HL-60 (cell line): ENCODE results near the gene NLK.
"Not testable (repeated sequence)": the region's sequence is repeated elsewhere in the genome, so short reads cannot be mapped to it uniquely, and the experiment has no call there.

Experiments
- DNase-seq, 2 experiments: peaks; one replicate each; pipeline ENCODE4 v3.0.0-alpha.2; 2010 to 2020; ENCODE audit warnings: low read depth in 1 of 2, low spot score in 1 of 2
- H3K27ac ChIP-seq: fragments of 250-450 bp; sonication (Bioruptor Pico); replicated peaks from 2 replicates; pipeline ENCODE4 v1.5.1; 2020; ENCODE audit warnings: mild to moderate bottlenecking, moderate library complexity
- H3K27me3 ChIP-seq: fragments of 250-450 bp; sonication (Bioruptor Pico); 2 replicates; pipeline ENCODE4 v1.5.1; 2021; ENCODE audit warnings: mild to moderate bottlenecking, moderate library complexity; ENCODE audit not compliant: insufficient read depth, poor library complexity, severe bottlenecking
- H3K4me3 ChIP-seq: replicated peaks from 2 replicates; pipeline ENCODE4 v1.5.1; 2011; ENCODE audit warnings: mild to moderate bottlenecking, control low read depth, low read length; ENCODE audit not compliant: insufficient read depth
- GABPA ChIP-seq: IDR thresholded peaks from 2 replicates; pipeline ENCODE4 v1.6.1; 2012; ENCODE audit warnings: low read depth
- POLR2AphosphoS5 ChIP-seq: IDR thresholded peaks from 2 replicates; pipeline ENCODE4 v1.6.1; 2012; ENCODE audit warnings: low read depth
- SPI1 ChIP-seq: IDR thresholded peaks from 2 replicates; pipeline ENCODE4 v1.6.1; 2012; ENCODE audit warnings: low read depth, mild to moderate bottlenecking, borderline replicate concordance
- TF ChIP-seq, protein P1 (sequence below): IDR thresholded peaks from 2 replicates; pipeline ENCODE4 v1.6.1; 2012; ENCODE audit warnings: low read depth; ENCODE audit not compliant: insufficient replicate concordance
- TF ChIP-seq, protein P2 (sequence below): IDR thresholded peaks from one replicate; pipeline ENCODE4 v1.5.1; 2011; ENCODE audit warnings: low read length, control low read depth, inconsistent platforms; ENCODE audit not compliant: insufficient read depth

The NLK gene

DNA sequence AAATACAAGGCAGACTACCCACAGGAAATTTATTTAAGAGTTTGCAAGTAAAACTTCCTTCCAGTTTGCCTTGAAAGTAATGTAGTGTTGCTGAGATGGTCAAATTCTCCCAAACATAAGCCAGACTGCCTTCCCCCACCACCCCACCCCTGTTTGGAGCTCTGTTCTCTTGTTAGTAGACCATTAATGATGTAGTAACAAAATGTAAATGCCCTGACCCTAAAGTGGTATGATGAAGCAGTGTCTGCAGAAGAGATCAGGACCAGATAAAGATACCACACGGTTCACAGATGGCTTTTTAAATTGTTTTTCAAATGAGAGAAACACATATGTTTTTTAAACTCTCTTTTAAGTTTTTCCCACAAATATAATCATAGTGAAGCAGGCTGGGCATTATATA lies 140.1 kb downstream of the NLK start:
- TF ChIP-seq POLR2AphosphoS5 (no peak), SPI1 (no peak), GABPA (no peak)
- TF ChIP-seq, protein P1, sequence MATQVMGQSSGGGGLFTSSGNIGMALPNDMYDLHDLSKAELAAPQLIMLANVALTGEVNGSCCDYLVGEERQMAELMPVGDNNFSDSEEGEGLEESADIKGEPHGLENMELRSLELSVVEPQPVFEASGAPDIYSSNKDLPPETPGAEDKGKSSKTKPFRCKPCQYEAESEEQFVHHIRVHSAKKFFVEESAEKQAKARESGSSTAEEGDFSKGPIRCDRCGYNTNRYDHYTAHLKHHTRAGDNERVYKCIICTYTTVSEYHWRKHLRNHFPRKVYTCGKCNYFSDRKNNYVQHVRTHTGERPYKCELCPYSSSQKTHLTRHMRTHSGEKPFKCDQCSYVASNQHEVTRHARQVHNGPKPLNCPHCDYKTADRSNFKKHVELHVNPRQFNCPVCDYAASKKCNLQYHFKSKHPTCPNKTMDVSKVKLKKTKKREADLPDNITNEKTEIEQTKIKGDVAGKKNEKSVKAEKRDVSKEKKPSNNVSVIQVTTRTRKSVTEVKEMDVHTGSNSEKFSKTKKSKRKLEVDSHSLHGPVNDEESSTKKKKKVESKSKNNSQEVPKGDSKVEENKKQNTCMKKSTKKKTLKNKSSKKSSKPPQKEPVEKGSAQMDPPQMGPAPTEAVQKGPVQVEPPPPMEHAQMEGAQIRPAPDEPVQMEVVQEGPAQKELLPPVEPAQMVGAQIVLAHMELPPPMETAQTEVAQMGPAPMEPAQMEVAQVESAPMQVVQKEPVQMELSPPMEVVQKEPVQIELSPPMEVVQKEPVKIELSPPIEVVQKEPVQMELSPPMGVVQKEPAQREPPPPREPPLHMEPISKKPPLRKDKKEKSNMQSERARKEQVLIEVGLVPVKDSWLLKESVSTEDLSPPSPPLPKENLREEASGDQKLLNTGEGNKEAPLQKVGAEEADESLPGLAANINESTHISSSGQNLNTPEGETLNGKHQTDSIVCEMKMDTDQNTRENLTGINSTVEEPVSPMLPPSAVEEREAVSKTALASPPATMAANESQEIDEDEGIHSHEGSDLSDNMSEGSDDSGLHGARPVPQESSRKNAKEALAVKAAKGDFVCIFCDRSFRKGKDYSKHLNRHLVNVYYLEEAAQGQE, result no peak
- TF ChIP-seq, protein P2, sequence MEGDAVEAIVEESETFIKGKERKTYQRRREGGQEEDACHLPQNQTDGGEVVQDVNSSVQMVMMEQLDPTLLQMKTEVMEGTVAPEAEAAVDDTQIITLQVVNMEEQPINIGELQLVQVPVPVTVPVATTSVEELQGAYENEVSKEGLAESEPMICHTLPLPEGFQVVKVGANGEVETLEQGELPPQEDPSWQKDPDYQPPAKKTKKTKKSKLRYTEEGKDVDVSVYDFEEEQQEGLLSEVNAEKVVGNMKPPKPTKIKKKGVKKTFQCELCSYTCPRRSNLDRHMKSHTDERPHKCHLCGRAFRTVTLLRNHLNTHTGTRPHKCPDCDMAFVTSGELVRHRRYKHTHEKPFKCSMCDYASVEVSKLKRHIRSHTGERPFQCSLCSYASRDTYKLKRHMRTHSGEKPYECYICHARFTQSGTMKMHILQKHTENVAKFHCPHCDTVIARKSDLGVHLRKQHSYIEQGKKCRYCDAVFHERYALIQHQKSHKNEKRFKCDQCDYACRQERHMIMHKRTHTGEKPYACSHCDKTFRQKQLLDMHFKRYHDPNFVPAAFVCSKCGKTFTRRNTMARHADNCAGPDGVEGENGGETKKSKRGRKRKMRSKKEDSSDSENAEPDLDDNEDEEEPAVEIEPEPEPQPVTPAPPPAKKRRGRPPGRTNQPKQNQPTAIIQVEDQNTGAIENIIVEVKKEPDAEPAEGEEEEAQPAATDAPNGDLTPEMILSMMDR, result no peak
- no peak overlapping the region for H3K27ac ChIP-seq
- no peak for DNase-seq
- no peak overlapping the region for H3K4me3 ChIP-seq
- no peaks in the 10 kb centered on the region for H3K27me3 ChIP-seq

GRCh38 chr17:28185658-28186057 lies 143.2 kb downstream of the NLK start:
- no peak for TF ChIP-seq SPI1
- no peak for TF ChIP-seq GABPA
- TF ChIP-seq, protein P2, result no peak
- no peak for TF ChIP-seq POLR2AphosphoS5
- TF ChIP-seq, protein P1, result no peak
- Histone ChIP-seq H3K27ac (no peak overlapping the region), H3K27me3 (no peaks in the 10 kb centered on the region), H3K4me3 (no peak overlapping the region)
- no peak for DNase-seq

- not testable (repeated sequence) for DNase-seq, H3K4me3 ChIP-seq, H3K27me3 ChIP-seq, H3K27ac ChIP-seq
Observed at GRCh38 chr17:28186472-28186871, 144.0 kb downstream of the NLK start.

DNA sequence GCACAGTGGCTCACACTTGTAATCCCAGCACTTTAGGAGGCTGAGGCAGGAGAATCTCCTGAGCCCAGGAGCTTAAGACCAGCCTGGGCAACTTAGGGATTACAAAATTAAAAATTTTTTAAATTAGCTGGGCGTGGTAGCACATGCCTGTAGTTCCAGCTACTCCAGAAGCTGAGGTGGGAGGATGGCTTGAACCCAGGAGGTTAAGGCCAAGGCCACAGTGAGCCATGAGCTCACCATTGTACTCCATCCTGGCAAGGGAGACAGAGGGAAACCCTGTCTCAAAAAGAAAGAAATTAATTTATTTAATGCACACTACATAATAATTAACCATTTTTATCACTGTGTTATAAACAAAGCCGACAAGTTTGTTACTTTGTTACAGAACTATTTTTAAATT lies 145.5 kb downstream of the NLK start:
- Histone ChIP-seq H3K4me3 (no peak overlapping the region), H3K27me3 (no peaks in the 10 kb centered on the region), H3K27ac (no peak overlapping the region)
- TF ChIP-seq POLR2AphosphoS5 (no peak), SPI1 (no peak), GABPA (no peak)
- TF ChIP-seq, protein P1, result no peak
- TF ChIP-seq, protein P2, result no peak
- no peak for DNase-seq
